ENCODE measurements around the gene TEX9.
"Not testable (repeated sequence)": the region's sequence is repeated elsewhere in the genome, so short reads cannot be mapped to it uniquely, and the experiment has no call there.

Gene TEX9

DNA sequence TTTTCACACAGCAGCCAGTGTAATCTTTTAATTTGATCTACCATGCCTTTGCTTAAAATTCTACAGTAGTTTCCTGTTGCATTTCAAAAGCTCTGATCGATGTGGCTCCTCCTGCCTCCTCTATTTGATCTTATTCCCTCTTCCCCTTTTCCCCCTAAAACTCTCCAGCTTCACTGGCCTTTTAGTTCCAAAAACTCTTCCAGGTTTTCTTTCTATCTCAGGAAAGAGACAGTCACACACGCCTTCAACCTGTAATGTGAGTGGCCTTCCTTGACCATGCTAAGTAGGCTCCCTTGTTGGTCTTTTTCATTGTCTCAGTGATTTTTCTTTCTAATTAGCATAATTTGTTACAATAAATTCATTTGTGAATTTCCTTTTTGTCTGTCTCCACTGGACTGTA, 985 bp downstream of the TEX9 start:
- no peak for DNase-seq (ENCODE audit: low read depth in 2 of 2)

DNA sequence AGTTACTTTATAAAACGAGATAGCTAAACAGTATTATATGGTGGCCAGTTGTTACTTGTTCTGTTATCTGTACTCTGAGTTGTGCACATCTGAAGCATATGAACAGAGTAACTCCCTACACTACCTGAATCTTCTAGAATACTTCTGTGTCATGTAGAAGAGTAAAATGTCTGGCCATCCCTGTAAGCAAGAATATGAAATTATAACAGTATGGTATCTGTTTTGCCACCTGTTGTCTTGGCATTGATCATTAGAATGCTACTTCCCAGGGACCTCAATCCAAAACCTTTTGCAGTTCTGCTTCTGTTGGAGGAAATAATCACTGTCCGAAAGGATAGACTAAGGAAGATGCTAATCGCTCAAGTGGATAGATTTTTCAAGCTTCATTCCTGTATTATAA, 1.9 kb downstream of the TEX9 start:
- DNase-seq (ENCODE audit: low read depth in 2 of 2), result no peak

DNA sequence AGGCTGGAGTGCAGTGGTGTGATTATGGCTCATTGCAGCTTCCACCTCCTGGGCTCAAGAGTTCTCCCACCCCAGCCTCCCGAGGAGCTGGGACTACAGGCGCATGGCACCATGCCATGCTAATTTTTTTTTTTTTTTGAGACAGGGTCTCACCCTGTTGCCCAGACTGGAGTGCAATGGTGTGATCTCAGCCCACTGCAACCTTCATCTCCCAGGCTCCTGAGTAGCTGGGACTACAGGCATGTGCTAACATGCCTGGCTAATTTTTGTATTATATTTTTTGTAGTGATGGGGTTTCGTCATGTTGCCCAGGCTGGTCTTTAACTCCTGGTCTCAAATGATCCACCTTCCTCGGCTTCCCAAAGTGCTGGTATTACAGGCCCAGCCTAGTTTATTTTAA, 4.0 kb downstream of the TEX9 start:
- no peak for DNase-seq (ENCODE audit: low read depth in 2 of 2)

DNA sequence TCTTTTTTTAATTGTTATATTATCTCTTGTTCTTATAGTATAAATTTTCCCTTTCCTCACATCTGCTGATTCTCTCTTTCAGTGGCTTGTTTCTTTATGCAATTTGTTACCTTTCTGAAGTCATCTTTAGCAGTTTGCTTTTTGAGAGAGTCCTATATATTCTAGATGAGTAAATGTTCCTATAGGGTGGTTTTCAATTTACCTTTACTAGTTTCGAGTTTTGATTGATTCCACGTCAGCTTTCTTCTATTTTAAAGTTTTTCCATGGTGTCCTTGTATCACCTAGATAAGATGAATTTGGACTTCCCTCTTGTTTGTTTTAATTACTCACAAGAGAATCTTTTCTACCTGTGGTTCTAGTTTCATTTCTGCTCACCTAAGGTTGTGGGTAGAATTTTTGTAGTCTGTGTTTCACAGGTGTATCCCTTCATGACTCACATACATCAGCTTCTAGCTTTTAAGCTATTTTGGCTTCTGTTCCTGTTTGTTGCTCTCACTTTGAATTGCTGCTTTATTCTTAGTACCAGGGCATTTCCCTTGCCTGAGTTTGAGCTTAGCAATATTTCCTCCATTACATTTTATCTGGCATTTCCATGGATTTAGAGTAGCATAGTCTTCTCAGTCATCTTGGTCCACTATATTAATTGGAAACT, 6.4 kb downstream of the TEX9 start:
- DNase-seq (ENCODE audit: low read depth in 2 of 2), result no peak

DNA sequence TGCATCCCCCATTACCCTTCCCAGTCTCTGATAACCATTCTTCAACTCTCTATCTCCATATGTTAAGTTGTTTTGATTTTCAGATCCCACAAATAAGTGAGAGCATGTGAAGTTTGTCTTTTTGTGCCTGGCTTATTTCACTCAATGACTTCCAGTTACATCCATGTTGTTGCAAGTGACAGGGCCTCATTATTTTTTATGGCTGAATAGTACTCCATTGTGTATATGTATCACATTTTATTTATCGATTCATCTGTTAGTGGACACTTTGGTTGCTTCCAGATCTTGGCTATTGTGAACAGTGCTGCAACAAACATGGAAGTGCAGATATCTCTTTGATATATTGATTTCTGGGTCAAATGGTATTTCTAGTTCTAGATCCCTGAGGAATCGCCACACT, 9.5 kb downstream of the TEX9 start:
- DNase-seq (ENCODE audit: low read depth in 2 of 2), result not testable (repeated sequence)

DNA sequence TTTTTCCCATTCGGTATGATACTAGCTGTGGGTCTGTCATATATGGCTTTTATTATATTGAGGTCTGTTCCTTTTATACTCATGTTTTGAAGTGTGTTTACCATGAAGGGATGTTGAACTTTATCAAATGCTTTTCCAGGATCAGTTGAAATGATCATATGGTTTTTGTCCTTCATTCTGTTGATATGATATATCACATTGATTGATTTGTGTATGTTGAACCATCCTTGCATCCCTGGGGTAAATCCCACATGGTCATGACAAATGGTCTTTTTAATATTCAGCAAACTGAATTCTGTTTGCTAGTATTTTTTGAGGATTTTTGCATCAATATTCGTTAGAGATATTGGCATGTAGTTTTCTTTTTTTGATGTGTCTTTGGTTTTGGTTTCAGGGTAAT, 12.6 kb downstream of the TEX9 start:
- not testable (repeated sequence) for DNase-seq (ENCODE audit: low read depth in 2 of 2)

DNA sequence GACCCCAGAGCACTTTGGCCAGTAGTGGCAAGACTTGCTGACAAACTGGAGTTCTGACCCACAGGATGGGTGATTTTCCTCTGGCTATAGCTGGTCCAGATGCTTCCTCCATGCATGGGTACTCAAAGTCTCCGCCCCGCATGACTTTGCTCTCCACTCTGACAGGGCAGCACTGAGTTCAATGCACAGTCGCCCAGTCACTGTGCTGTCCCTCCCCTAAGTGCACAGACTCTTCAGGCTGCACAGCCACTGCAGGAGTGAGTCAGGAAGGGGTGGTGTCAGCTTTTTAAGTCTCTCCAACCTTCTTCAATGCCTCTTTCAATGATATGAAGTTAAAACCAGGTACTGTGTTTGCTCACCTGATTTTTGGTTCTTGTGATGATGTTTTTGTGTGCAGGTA, 17.8 kb downstream of the TEX9 start:
- DNase-seq (ENCODE audit: low read depth in 2 of 2), result no peak

DNA sequence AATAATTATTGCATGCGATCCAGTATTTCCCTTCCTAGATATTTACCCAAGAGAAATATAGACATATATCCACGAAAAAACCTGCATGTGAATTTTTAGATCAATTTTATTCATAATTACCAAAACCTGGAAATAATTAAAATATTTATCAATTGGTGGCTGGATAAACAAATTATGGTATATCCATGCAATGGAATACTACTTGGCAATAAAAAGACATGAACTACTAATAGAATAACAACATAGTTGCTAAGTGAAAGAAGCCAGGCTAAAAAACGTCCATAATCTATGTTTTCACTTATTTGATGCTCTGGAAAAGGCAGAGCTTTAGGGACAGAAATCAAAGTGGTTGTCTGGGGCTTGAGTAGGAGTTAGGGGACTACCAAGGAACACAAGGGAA, 20.7 kb downstream of the TEX9 start:
- no peak for DNase-seq (ENCODE audit: low read depth in 2 of 2)

DNA sequence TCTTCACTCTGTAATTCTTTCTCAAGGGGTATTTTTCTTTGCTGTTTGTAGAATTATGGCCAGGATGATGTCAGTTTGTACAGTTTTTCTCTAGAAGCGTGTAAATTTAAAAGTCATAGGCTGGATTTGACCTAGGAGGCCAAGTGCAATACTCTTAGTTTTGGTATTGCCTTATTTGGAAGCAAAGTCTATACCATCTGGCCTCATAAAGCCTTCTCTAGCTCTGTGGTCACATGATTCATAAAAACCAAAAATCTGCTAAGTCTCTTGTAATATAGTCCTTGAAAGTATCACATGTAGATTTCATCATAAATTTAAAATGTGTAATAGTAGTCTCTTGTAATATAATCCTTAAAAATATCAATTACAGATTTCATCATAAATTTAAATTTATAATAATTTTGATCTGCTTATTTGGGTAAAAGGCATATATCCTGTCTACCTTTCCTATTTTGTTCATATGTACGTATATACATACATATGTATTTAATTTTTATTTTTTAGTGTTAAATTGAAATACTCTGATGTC, 25.6 kb downstream of the TEX9 start:
- DNase-seq (ENCODE audit: low read depth in 2 of 2), result no peak

DNA sequence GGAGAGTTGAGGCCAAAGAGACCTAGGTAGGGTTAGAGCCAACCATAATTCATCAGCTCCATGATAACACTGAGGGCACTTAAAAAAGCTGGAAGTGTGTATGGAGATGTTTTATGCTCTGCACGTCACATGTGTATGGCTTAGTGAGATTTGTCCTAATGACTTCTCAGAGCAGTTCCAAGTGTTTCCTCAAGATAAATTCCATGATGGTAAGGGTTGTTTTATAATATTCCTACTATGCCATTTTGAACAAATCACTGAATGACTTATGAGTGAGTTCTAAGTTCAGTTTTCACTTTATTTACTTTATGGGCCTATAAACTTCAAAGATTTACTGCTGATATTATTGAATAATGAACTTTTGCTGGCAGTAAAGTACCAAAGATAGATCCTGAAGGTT, 28.1 kb downstream of the TEX9 start:
- no peak for DNase-seq (ENCODE audit: low read depth in 2 of 2)

DNA sequence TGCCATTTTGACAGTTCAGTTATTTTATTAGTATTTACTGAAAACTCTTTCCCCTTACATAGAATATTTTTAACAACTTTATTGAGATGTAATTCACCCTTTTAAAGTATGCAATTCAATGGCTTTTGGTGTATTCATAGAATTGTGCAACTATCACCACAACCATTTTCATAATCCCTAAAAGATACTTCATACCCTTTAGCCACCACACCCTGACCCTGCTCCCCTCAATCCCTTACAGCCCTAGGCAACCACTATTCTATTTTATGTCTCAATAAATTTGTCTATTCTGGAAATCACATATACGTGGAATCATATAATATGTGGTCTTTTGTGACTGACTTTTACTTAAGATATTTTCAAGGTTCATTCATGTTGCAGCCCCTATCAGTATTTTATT, 29.7 kb downstream of the TEX9 start:
- DNase-seq (ENCODE audit: low read depth in 2 of 2), result no peak

DNA sequence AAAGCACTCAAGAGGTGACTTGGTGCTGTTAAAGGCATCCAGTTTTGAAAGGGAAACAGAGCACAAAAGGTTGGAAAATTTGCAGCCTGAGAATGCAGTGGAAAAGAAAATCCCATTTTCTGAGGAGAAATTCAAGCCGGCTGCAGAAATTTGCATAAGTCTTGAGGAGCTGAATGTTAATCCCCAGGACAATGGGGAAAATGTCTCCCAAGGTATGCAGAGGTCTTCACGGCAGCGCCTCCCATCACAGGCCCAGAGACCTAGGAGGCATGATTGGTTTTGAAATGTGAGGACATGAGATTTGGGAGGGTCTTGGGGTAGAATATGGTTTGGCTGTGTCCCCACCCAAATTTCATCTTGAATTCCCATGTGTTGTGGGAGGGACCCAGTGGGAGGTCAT, 32.1 kb downstream of the TEX9 start:
- DNase-seq (ENCODE audit: low read depth in 2 of 2), result not testable (repeated sequence)

DNA sequence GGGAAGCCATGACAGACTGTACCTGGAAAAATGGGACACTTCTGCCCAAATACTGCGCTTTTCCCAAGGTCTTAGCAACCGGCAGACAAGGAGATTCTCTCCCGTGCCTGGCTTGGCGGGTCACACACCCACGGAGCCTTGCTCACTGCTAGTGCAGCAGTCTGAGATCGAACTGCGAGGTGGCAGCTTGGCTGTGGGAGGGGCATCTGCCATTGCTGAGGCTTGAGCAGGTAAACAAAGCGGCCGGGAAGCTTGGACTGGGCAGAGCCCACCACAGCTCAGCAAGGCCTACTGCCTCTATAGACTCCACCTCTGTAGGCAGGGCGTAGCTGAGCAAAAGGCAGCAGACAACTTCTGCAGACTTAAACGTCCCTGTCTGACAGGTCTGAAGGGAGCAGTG, 34.0 kb downstream of the TEX9 start:
- DNase-seq (ENCODE audit: low read depth in 2 of 2), result not testable (repeated sequence)

DNA sequence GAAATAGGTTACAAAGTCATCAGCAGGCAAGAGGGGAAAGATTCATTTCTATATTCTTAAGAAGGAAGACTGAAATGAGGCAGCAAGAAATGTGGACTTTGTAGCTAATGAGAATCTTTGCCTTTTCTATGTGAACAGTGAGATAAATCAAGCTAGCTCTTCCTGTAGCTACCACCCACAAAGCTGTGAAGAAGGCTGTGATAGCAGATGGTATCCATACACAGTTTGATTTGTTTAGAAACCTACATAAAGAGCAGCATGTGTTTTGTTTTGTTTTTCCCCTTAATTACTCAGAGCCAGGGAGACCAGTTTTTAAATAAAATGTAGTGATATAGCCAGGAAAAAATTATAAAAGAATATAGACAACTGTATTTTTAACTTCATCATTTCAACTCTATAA, 45.5 kb downstream of the TEX9 start:
- no peak for DNase-seq (ENCODE audit: low read depth in 2 of 2)

DNA sequence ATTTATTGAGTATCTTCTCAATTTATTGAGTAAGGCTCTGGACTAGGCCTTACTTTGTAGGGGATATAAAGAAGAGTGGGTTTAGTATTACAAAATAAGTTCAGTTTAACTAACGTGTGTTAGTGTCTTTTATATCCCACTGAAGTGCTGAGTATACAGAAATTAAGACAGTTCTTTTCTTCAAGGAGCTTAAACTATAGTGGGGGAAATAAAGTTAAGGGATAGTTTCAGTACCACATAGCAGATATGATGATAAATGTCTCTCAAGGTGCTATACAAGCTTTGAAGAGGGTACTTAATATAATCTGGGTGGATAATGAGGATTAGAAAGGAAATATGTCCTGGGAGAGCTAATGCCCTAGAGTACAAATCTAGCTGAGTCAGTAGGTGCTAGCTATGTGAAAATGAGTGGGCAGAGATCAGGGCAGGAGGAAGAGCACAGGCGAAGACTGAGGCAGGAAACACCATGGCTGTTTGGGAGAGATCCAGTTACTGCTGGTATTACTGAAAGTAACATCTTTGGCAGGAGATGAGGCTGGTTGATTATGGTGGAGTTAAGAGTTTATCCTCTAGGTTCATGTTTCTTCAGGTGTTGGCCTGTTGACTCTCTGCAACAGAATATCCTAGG, 46.0 kb downstream of the TEX9 start:
- DNase-seq (ENCODE audit: low read depth in 2 of 2), result no peak

DNA sequence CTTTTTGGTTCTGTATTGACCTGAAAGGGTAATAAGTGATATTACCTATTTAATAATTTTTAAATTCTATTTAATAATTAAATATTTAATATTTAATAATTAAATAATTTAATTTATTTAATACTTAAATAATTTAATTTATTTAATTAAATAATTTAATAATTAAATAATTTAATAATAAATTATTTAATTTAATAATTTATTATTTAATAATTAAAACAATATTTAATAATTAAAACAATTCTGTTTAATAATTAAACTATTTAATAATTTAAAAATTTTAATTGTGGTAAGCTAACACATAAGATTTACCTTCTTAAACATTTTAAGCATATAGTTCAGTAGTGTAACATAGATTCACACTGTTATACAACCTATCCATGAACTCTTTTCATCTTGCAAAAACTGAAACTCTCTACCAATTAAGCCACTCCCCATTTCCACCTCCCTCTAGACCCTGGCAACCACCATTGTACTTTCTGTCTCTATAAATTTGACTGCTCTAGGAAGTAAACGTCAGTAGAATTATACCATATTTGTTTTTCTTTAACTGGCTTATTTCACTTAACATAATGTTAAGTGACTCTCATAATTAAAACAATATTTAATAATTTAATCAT, 48.0 kb downstream of the TEX9 start:
- not testable (repeated sequence) for DNase-seq (ENCODE audit: low read depth in 2 of 2)

DNA sequence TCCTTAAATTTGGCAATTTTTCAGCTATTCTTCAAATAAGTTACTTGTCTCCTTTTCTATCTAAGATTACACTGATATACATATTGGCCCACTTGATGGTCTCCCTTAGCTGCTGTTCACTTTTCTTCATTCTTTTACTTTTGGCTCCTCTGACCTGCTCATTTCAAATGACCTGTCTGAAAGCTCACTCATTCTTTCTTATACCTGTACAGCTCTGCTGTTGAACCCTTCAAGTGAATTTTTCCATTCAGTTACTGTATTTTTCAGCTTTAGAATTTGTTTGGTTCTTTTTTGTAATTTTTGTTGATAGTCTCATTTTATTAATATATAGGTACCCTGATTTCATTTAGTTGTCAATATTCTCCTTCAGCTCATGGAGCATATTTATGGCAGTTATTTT, 60.0 kb downstream of the TEX9 start:
- no peak for DNase-seq (ENCODE audit: low read depth in 2 of 2)

DNA sequence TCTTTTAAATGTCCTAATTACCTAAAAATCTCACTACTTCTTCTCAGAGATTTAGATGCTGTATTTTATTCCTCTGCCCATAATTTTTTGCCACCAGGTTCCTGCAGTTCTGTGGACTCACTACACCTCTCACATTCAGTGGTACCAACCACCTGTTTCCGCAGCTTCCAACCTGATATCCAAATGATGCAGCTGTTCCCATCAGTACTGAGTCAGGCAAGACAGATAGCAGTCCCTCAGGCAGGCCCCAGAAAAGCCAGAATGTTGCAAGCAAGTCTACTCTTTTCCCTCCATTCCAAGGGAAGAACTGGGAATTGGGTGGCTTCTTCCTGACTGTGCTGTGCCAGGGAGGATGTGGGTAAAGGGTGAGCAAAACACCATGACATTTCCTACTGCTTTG, 60.8 kb downstream of the TEX9 start:
- no peak for DNase-seq (ENCODE audit: low read depth in 2 of 2)

DNA sequence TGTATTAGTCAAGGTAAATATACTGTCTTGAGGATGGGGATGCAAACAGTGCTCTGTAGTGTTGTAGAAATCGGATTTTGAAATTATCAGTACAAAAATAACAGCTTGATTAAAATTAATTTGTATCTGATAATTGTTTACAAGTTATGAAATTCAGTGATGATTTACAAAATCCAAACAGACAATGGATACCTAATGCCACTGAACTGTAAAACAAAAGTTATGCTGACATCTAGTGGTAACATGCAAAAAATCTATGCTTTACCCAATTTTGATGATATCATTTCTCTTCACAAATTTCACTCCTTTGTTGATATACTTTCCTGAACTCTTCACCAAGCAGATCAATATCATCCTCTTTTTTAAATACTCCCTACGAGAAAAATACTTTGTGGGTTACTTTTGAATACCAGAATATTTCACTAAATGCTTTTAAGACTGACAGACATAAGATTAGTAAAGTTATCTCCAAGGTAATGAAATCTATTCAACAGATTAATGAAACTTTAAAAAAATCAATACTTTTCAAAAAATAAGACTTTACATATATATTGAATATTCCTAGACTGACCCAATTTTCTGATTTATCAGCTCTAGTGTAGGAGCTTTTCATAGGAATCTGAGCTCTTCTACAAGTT, 63.7 kb downstream of the TEX9 start:
- DNase-seq (ENCODE audit: low read depth in 2 of 2), result no peak

DNA sequence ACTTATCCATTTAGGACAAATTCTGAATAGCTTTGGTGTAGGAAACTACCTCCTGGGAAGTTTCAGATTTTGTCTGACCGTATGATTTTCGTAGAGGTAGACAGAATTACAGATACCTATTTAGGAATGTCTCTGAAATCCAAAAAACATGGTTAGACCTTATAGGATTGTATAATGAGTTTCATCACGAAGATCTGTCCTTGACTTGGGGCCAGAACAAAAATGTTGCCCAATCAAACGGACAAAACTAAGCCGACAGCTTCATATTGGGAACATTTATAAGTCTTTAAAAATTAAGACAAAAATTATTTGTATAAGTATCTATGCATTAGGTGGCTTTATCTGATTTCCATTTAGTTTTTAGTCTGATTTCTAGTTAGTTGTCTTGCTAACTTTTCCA, 67.1 kb downstream of the TEX9 start:
- DNase-seq (ENCODE audit: low read depth in 2 of 2), result no peak

DNA sequence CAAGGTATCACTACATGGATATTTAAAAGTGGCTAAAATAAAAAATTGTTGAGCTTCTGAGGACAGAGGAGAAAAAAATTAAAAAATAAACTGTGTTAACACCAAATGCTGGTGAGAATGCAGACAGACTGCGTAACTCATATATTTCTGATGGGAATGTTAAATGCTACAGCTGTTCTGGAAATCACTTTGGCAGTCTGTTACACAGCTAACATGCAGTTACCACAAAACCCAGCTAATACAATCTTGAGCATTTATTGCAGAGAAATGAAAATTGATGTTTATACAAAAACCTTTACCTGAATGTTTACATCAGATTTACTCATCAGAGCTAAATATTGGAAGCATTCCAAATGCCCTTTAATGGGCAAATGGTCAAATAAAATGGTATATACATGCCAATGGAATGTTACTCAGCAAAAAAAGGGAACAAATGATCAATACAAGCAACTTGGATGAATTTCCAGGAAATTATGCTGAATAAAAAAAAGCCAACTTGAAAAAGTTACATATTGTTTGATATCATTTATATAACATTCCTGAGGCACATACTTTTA, 75.1 kb downstream of the TEX9 start:
- DNase-seq (ENCODE audit: low read depth in 2 of 2), result no peak

DNA sequence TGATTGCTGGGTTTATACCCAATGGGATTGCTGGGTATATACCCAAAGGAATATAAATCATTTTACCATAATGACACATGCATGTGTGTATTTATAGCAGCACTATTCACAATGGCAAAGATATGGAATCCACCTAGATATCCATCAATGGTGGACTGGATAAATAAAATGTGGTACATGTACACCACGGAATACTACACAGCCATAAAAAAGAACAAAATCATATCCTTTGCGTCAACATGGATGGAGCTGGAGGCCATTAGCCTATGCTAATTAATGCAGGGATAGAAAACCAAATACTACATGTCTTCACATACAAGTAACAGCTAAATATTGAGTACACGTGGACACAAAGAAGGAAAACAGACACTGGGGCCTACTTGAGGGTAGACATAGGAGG, 77.1 kb downstream of the TEX9 start:
- DNase-seq (ENCODE audit: low read depth in 2 of 2), result no peak

DNA sequence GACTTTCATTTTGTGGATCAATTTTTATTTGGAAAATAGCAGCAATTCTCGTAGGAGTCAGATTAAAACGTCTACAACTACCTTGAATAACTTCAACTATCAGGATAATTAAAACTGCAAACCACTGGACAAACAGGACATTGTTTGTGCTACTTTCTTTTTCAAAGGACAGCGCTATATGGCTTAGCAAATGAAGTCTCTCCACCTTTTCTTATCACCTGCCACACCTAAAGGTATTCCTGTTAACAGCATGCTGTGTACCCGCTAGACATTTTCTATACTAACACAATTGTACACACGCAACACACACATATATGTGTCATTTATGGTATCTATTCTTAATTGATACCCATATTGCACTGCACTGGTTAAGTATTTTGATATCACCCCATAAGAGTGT, 80.5 kb downstream of the TEX9 start:
- DNase-seq (ENCODE audit: low read depth in 2 of 2), result no peak
